SJSA1 (cell line): ENCODE data around the gene RTF1. TPM values are rescaled to one million over a fixed set of nuclear protein-coding genes. Genes with fewer than 3 reads are reported as not detected.
A peak's percentile ranks its signal among the peaks of the same experiment; 100 is the strongest.
"Not testable (repeated sequence)": the region's sequence is repeated elsewhere in the genome, so short reads cannot be mapped to it uniquely, and the experiment has no call there.

Experiments used
- DNase-seq, 2 experiments: peaks; one replicate each; pipeline ENCODE4 v3.0.0-alpha.2; 2015 to 2020; ENCODE audit warnings: low spot score in 2 of 2, low read depth in 1 of 2
- H3K27ac ChIP-seq: fragments of 250-450 bp; sonication (Bioruptor Pico); 2 replicates; pipeline ENCODE4 v1.5.1; 2020; ENCODE audit warnings: mild to moderate bottlenecking, moderate library complexity
- H3K27me3 ChIP-seq: fragments of 250-450 bp; sonication (Bioruptor Pico); replicated peaks from 2 replicates; pipeline ENCODE4 v1.5.1; 2020; ENCODE audit warnings: mild to moderate bottlenecking, moderate library complexity
- H3K36me3 ChIP-seq: fragments of 250-450 bp; sonication (Bioruptor Pico); 2 replicates; pipeline ENCODE4 v1.5.1; 2020; ENCODE audit warnings: mild to moderate bottlenecking
- H3K4me1 ChIP-seq: fragments of 250-450 bp; sonication (Bioruptor Pico); replicated peaks from 2 replicates; pipeline ENCODE4 v1.6.1; 2021; ENCODE audit warnings: mild to moderate bottlenecking
- H3K4me3 ChIP-seq: fragments of 250-450 bp; sonication (Bioruptor Pico); 2 replicates; pipeline ENCODE4 v1.5.1; 2020; ENCODE audit warnings: mild to moderate bottlenecking
- H3K9me3 ChIP-seq: fragments of 250-450 bp; sonication (Bioruptor Pico); replicated peaks from 2 replicates; pipeline ENCODE4 v1.5.1; 2020; ENCODE audit warnings: mild to moderate bottlenecking
- total RNA-seq: library from RNA; depleted of rRNA; stranded (reverse); fragments of >200 nt; shearing (Covaris generic); gene quantifications from 2 replicates; pipeline ENCODE4 v1.2.3, GENCODE V29; 2014; rRNA removed

The RTF1 gene
- total RNA-seq: 26.0 and 34.9 TPM in 2 replicates

DNA sequence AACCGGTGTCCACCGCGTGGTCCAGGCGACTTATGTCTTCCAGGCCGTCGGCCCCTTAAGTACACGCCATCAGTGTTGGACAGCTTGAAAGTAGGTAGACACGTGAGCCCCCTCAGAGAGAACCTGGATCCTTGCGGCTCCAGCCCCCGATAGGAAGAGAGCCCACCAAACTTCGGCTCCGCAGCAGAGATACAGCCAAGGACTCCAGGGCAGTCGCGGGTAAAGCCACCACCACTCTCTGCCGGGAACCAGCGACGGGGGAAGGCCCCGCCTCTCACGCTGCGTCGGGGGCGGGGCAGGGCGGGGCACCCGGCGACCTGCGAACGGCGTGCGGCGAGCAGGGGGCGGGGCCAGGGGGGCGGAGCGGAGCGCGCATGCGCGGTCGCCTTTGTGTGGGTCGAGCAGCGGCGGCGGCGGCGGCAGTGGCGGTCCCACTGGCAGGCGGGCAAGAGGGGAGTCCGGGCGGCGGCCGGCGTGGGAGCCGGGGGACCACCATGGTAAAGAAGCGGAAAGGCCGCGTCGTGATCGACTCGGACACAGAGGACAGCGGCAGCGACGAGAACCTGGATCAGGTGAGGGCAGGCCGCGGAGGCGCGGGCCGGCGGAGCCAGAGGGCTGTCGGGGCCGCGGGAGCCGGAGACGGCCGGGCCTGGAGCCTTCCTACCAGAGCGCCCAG is at the start of gene RTF1:
Gene RTF1 (plus strand): TSS at position 354 of the 676 bp plus-strand sequence. CDS start 21 bp downstream, at position 375.
- peaks cover 5% of the 10 kb centered on the region for H3K36me3 ChIP-seq
- peaks cover 4% of the 10 kb centered on the region; the same call in 1 of the 2 replicates for H3K4me1 ChIP-seq
- H3K27ac ChIP-seq: peak within 1 kb of the TSS; percentile 45
- no peaks in the 10 kb centered on the region for H3K9me3 ChIP-seq
- peak; percentile 94 to 95 for DNase-seq
- H3K4me3 ChIP-seq: peak within 1 kb of the TSS; percentile 94
- H3K27me3 ChIP-seq: no peaks in the 10 kb centered on the region

DNA sequence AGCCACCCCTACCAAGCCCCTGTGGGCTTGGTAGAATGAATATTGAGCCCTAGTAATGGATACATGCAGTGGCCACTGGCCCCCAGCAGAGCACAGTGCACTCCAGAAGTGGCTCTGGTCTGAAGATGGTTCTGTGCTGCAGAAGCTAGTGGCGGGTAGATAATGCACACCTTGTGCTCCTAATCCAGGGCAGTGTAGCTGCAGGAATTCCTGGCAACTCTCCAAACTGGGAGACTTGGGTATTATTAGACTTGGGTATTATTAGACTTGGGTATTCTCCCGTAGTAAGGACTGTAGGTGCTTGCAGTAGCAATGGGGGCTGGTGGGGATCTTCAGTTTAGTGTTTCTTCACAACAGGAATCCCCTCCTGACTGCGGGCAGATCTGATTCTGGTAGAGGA is 49.5 kb upstream of the RTF1 start:
- H3K9me3 ChIP-seq: no peaks in the 10 kb centered on the region
- H3K36me3 ChIP-seq: peaks cover 96% of the 10 kb centered on the region

DNA sequence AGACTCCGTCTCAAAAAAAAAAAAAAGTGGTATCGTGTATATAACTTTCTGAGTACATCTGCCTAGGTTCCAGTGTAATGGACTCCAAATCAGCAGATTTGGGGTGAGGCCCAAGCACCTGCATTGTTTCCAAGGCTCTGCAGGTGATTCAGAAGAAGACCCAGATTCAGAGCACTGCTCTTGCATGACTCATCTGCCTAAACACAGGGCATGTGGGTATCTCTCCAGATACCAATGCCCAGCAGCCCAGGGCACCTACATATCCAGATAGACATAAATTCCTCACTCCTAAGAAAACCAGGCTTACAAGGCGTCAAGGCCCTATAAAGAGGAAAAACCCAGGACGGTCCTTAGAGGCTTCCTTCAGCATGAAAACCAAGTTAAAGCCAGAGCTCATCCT is 38.9 kb upstream of the RTF1 start:
- Histone ChIP-seq H3K4me1 (no peaks in the 10 kb centered on the region), H3K27me3 (no peaks in the 10 kb centered on the region), H3K36me3 (peaks cover 82% of the 10 kb centered on the region), H3K4me3 (no peak overlapping the region), H3K27ac (no peak overlapping the region), H3K9me3 (no peaks in the 10 kb centered on the region)
- DNase-seq: no peak

More for the DNA sequence above, 49.5 kb upstream of the RTF1 start:
- Histone ChIP-seq H3K27ac (no peak overlapping the region), H3K4me3 (no peak overlapping the region), H3K27me3 (no peaks in the 10 kb centered on the region), H3K4me1 (no peaks in the 10 kb centered on the region)
- no peak for DNase-seq

DNA sequence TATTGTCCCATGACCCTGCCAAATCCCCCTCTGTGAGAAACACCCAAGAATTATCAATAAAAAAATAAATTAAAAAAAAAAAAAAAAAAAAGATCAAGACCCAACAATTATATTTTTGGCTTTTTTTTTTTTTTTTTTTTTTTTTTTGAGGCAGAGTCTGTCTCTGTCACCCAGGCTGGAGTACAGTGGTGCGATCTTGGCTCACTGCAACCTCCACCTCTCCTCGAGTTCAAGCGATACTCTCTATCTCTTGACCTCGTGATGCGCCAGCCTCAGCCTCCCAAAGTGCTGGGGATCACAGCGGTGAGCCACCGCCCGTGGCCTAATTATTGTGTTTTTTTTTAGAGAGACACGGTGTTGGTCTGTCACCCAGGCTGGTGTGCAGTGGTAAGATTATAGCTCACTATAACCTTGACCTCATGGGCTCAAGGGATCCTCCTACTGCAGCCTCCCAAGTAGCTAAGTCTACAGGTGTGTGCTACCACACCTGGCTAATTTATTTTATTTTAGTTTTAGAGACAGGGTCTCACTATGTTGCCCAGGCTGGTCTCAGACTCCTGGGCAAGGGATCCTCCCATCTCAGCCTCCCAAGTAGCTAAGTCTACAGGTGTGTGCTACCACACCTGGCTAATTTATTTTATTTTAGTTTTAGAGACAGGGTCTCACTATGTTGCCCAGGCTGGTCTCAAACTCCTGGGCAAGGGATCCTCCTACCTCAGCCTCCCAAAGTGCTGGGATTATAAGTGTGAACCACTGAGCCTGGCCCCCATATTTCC is 32.7 kb upstream of the RTF1 start:
- H3K27ac ChIP-seq, H3K27me3 ChIP-seq, H3K9me3 ChIP-seq, H3K4me1 ChIP-seq, DNase-seq, H3K4me3 ChIP-seq: not testable (repeated sequence)
- peaks cover 49% of the 10 kb centered on the region for H3K36me3 ChIP-seq

DNA sequence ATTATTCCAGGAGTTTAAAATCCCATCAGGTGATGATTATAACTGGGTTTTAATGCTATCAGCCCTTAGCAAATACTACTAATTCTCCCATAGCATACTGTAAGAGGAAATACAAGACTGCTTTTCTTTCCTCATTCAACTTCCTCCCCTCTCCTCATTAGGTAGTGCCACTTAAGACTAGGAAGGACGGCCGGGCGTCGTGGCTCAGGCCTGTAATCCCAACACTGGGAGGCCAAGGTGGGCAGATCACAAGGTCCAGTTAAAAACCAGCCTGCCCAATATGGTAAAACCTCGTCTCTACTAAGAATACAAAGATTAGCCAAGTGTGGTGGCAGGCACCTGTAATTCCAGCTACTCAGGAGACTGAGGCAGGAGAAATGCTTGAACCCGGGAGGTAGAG is 29.2 kb upstream of the RTF1 start:
- no peaks in the 10 kb centered on the region for H3K27me3 ChIP-seq
- H3K36me3 ChIP-seq: peaks cover 34% of the 10 kb centered on the region
- no peak overlapping the region for H3K4me3 ChIP-seq
- H3K4me1 ChIP-seq: no peaks in the 10 kb centered on the region
- no peak for DNase-seq
- H3K27ac ChIP-seq: no peak overlapping the region
- H3K9me3 ChIP-seq: no peaks in the 10 kb centered on the region

DNA sequence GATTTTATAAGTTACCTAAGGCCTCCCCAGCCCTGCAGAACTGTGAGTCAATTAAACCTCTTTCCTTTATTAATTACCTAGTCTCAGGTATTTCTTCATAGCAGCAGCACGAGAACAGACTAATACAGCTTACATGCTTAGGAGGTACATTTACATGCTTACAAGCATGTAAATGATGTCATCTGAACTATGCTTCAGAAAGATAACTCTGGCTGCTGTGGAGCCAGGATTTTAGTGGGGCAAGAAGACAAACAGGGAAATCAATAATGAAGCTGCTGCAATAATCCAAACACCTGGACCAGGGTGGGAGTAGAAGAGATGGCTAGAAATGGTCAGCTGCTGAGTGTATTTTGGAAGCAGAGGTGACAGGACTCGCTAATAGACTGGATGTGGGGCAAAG is 24.2 kb upstream of the RTF1 start:
- H3K27ac ChIP-seq: no peak overlapping the region
- no peak overlapping the region for H3K4me3 ChIP-seq
- peaks cover 39% of the 10 kb centered on the region for H3K36me3 ChIP-seq
- no peaks in the 10 kb centered on the region for H3K4me1 ChIP-seq
- DNase-seq: no peak
- H3K9me3 ChIP-seq: no peaks in the 10 kb centered on the region
- no peaks in the 10 kb centered on the region for H3K27me3 ChIP-seq

DNA sequence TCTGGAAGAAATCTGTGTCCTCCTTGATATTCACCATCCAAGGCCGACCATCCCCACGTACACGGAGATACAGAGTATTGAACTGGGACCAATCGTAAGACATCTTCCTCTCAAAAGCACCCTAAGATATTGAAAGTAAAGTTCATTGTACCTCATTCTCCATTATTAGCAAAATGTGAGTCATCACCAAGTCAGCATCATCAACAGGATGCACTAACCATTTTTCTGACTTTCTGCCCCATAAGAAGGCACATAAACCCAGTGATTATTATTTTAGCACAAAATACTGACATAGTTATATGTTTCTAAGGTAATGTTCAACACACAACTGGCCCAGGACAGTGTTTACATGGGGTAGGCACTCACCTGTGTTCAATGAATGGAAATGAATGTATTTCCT is 22.0 kb upstream of the RTF1 start:
- no peak for DNase-seq
- H3K4me3 ChIP-seq: no peak overlapping the region
- peaks cover 29% of the 10 kb centered on the region for H3K36me3 ChIP-seq
- H3K27me3 ChIP-seq: no peaks in the 10 kb centered on the region
- no peak overlapping the region for H3K27ac ChIP-seq
- no peaks in the 10 kb centered on the region for H3K4me1 ChIP-seq
- no peaks in the 10 kb centered on the region for H3K9me3 ChIP-seq

DNA sequence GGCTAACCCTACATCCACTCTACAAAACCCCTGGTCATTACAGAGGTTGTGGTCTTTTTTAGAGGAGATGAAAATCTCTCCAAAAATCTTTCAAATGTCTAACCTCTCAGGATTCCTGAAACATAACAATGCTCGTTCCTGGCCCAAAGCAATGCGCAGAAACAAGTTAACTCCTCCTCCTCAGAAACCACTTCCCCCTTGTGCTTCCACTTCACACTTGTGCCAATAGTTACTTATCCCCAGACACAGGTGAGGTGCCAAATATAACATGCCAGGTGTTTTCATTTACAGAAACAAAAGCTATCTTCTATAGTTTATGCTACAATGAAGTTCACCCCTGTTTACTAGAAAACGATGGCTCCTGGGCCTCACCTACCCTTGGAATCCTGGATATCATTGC is 20.8 kb upstream of the RTF1 start:
- H3K27me3 ChIP-seq: no peaks in the 10 kb centered on the region
- no peaks in the 10 kb centered on the region for H3K9me3 ChIP-seq
- H3K4me1 ChIP-seq: no peaks in the 10 kb centered on the region
- no peak for DNase-seq
- H3K36me3 ChIP-seq: peaks cover 26% of the 10 kb centered on the region
- no peak overlapping the region for H3K27ac ChIP-seq
- H3K4me3 ChIP-seq: no peak overlapping the region

DNA sequence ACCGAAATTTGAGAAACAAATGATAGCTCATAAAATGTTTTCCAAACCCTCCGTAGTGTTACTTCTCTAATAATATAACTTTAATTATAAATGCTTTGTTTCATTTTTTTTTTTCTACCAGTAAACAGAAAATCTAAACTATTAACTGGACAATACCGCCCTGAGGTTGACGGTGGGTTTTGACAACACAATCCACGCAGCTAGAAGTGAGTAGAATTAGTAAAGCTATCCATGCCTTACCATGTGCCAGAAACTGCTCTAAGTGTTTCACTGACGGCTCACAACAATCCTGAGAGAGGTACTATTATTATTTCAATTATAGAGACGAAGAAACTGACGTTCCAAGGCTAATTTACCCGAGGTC is 15.0 kb upstream of the RTF1 start:
- no peak overlapping the region; the same call in 1 of the 2 replicates for H3K27ac ChIP-seq
- no peak for DNase-seq

DNA sequence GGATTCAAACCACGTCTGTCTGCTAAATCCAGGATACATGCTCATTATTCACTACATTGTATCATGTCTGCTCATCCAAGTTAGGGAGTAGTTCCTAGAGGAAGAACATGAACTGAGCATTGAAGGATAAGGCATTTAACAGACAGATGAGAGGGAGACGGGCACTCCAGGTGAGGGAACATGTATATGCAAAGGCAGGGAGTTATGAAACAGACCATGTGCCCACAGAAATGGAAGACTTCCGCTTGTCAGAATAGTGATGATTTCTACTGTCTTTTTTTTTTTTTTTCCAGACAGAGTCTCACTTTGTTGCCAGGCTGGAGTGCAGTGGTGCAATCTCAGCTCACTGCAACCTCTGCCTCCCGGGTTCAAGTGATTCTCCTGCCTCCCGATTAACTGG is 9.6 kb upstream of the RTF1 start:
- Histone ChIP-seq H3K9me3 (no peaks in the 10 kb centered on the region), H3K4me3 (no peak overlapping the region), H3K27ac (no peak overlapping the region), H3K36me3 (no peaks in the 10 kb centered on the region), H3K4me1 (peaks cover 8% of the 10 kb centered on the region), H3K27me3 (no peaks in the 10 kb centered on the region; the same call in 1 of the 2 replicates)
- DNase-seq: no peak

More for the DNA sequence above, 15.0 kb upstream of the RTF1 start:
- Histone ChIP-seq H3K4me1 (peaks cover 8% of the 10 kb centered on the region), H3K27me3 (no peaks in the 10 kb centered on the region; the same call in 1 of the 2 replicates), H3K4me3 (peak overlapping the region; percentile 60), H3K9me3 (no peaks in the 10 kb centered on the region), H3K36me3 (no peaks in the 10 kb centered on the region)

DNA sequence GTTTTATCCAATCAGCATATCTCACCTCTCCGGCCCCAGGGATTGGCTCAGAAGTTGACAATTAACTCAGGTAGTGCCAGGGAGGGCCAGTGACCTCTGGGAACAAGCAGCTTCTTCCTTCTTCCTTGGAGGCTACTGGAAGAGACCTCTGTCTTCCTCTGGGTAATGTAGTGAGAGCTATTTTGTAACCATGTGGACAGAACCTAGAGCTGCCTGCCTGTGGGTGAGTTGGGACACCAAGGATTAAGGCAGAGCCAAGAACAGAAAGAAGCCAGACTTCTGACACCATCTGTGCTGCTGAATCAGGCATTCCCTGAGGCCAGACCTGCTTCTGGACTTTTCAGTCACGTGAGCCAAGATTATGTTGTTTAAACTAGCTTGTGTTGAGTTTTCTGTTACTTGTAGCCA is 8.7 kb upstream of the RTF1 start:
- Histone ChIP-seq H3K4me3 (no peak overlapping the region), H3K4me1 (peaks cover 3% of the 10 kb centered on the region), H3K27ac (no peak overlapping the region), H3K27me3 (no peaks in the 10 kb centered on the region; the same call in 1 of the 2 replicates), H3K9me3 (no peaks in the 10 kb centered on the region), H3K36me3 (no peaks in the 10 kb centered on the region)
- DNase-seq: no peak

DNA sequence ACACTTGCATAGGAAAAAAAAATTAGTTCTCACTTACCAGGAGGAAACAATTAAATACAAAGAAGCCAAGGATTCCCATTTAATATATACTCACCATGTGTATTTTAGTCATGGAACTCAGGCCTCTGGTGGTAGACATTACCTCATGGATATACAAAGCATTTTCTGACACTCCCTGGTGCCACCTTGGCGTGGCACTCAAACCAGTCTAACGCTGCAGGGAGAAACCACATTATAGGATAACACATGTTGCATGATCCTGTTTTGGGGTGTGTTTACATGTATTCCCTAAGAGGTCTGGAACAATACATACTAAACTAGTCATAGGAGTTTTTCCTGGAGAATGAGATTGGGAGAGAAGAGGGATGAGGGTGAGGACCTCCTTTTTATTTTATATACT is 5.9 kb upstream of the RTF1 start:
- DNase-seq: no peak
- Histone ChIP-seq H3K36me3 (no peaks in the 10 kb centered on the region), H3K27me3 (no peaks in the 10 kb centered on the region; the same call in 1 of the 2 replicates), H3K27ac (no peak overlapping the region), H3K4me3 (no peak overlapping the region), H3K9me3 (no peaks in the 10 kb centered on the region), H3K4me1 (peaks cover 2% of the 10 kb centered on the region; the same call in 1 of the 2 replicates)

DNA sequence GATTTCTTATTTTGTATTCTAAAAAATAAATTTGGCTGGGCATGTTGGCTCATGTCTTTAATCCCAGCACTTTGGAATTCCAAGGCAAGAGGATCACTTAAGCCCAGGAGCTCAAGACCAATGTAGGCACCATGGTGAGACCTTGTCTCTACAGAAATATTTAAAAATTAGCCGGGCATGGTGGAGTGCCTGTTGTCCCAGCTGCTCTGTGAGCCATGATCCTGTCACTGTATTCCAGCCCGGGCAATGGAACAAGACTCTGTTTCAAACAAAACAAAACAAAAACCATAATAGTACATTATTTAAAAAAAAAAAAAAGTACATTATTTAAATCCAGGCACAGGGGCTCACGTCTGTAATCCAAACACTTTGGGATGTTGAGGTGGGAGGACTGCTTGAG is 5.5 kb upstream of the RTF1 start:
- no peaks in the 10 kb centered on the region for H3K9me3 ChIP-seq
- no peak overlapping the region for H3K27ac ChIP-seq
- no peaks in the 10 kb centered on the region; the same call in 1 of the 2 replicates for H3K27me3 ChIP-seq
- no peak for DNase-seq
- no peak overlapping the region for H3K4me3 ChIP-seq
- H3K36me3 ChIP-seq: no peaks in the 10 kb centered on the region
- H3K4me1 ChIP-seq: peaks cover 4% of the 10 kb centered on the region; the same call in 1 of the 2 replicates

DNA sequence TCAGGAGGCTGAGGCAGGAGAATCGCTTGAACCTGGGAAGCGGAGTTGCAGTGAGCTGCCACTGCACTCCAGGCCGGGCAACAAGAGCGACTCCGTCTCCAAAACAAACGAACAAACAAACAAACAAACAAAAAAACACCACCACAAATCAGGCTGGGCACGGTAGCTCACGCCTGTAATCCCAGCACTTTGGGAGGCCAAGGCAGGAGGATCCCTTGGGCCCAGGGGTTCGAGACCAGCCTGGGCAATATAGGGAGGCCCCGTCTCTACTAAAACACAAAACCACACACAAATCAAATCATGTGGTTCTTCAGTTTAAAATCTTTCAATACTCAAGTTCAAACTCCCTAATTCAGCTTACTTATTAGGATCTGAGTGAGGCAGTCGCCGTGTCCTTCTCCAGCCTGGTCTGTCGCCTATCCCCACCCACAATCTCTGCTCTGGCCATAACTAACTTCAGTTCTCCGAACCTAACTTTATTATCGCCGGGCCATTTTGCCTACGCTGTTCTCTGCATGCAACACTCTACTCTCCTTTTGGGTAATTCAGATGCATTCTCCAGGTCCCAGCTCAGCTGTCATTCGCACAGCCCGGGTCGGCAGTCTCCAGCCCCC is 660 bp upstream of the RTF1 start:
- peaks cover 5% of the 10 kb centered on the region for H3K36me3 ChIP-seq
- no peaks in the 10 kb centered on the region for H3K9me3 ChIP-seq
- no peaks in the 10 kb centered on the region for H3K27me3 ChIP-seq
- DNase-seq: no peak
- H3K4me3 ChIP-seq: peak overlapping the region; percentile 94
- H3K4me1 ChIP-seq: peaks cover 4% of the 10 kb centered on the region; the same call in 1 of the 2 replicates
- H3K27ac ChIP-seq: peak overlapping the region; percentile 17; the same call in 1 of the 2 replicates
